ENCODE measurements around the gene MBOAT7. TPM values are rescaled to one million over a fixed set of nuclear protein-coding genes. Genes with fewer than 3 reads are reported as not detected.
A peak's percentile ranks its signal among the peaks of the same experiment; 100 is the strongest.

MBOAT7 gene
- total and polyA plus RNA-seq, 2 of the 4 experiments (the other 2 are of a cell fraction) = 11.3 to 121 TPM

GRCh38 chr19:54188215-54188871 lies 1.0 kb downstream of the MBOAT7 start:
- peak overlapping the region; percentile 94 for H3K14ac ChIP-seq (replicated peaks; ENCODE audit: low read depth, low read length)
- peak overlapping the region; percentile 74 for H2AFZ ChIP-seq (replicated peaks; ENCODE audit: low read length, poor library complexity)
- no peak overlapping the region; the same call in 2 of the 3 replicates for H2BK15ac ChIP-seq (ENCODE audit: low read depth, low read length)
- H3K18ac ChIP-seq (ENCODE audit: low read depth, low read length) = peak overlapping the region; percentile 15; the same call in 1 of the 2 replicates
- H4K91ac ChIP-seq (ENCODE audit: insufficient read depth, low read depth, low read length) = peak overlapping the region; percentile 35; the same call in 1 of the 2 replicates
- peak overlapping the region; percentile 68 for H3K4me3 ChIP-seq (ENCODE audit: insufficient read depth, low read depth, low read length)
- ChIA-PET POLR2A (ENCODE audit: unreplicated experiment) (no interaction called here), CTCF (interaction anchor here (1.1 kb wide), 1 partner anchor 202 kb away, joined by 3 read pairs; no protein-coding TSS in a partner anchor)
- H2BK120ac ChIP-seq (ENCODE audit: low read depth, low read length) = peak overlapping the region; percentile 45; the same call in 1 of the 2 replicates
- peak overlapping the region; percentile 91 for H2AK5ac ChIP-seq (ENCODE audit: low read depth, low read length)
- H3K79me1 ChIP-seq (ENCODE audit: low read depth in 1 of 2, low read length in 2 of 2) = peaks cover 21 to 57% of the 10 kb centered on the region in 2 experiments
- in situ Hi-C loops (cut with MboI; ENCODE audit: low sequenced_read_pairs) = no loop called here
- peak overlapping the region in 1 of 2 experiments; percentile 41; a peak in 1 of 4 replicates for H4K8ac ChIP-seq (ENCODE audit: low read depth in 2 of 2, low read length in 2 of 2)
- no peak for ATAC-seq (ENCODE audit: low read depth)
- intact Hi-C loops (cut with micrococcal nuclease) = loop anchor here (2.0 kb wide), 1 partner anchor 20 kb away; no protein-coding TSS in a partner anchor
- peaks cover 16% of the 10 kb centered on the region for H4K20me1 ChIP-seq (ENCODE audit: insufficient read depth, low read length)
- peak overlapping the region; percentile 88 for H3K27ac ChIP-seq (ENCODE audit: insufficient read depth, low read length)
- no peaks in the 10 kb centered on the region for H3K9me3 ChIP-seq (ENCODE audit: control insufficient read depth, insufficient read depth, low read length)
- peak overlapping the region; percentile 92; the same call in 1 of the 2 replicates for H3K23ac ChIP-seq (ENCODE audit: low read depth, low read length)
- no peak for TF ChIP-seq RFX5 (IDR thresholded peaks at IDR 0.05; ENCODE audit: low read depth, low read length)
- TF ChIP-seq MAZ (IDR thresholded peaks at IDR 0.05; ENCODE audit: borderline replicate concordance, low read depth, low read length) = peak; percentile 11; the same call in 1 of the 2 replicates
- TF ChIP-seq RAD21 (IDR thresholded peaks at IDR 0.05; ENCODE audit: low read length) = 0 out of 2 replicates have a peak, but pooled peaks have one; percentile 16
- no CpG with 5 or more reads among the region's 12 CpGs for WGBS, 2 experiments (ENCODE audit: extremely low coverage in 2 of 2, insufficient read length in 1 of 2)
- H4K5ac ChIP-seq (ENCODE audit: low read depth, low read length) = peak overlapping the region; percentile 19; the same call in 1 of the 2 replicates
- peak; percentile 61 for DNase-seq
- peaks cover 23% of the 10 kb centered on the region for H3K36me3 ChIP-seq (ENCODE audit: control insufficient read depth, insufficient read depth, low read length)
- H3K4me1 ChIP-seq (ENCODE audit: control insufficient read depth, insufficient read depth, low read length) = peaks cover 5% of the 10 kb centered on the region
- peak overlapping the region; percentile 88 for H2BK5ac ChIP-seq (ENCODE audit: low read depth, low read length, poor library complexity, severe bottlenecking)
- H2BK20ac ChIP-seq (ENCODE audit: low read depth, low read length) = no peak overlapping the region
- H2AK9ac ChIP-seq (replicated peaks; ENCODE audit: low read depth, low read length, poor library complexity) = peak overlapping the region; percentile 99
- peak overlapping the region; percentile 82 for H3K4ac ChIP-seq (ENCODE audit: low read depth, low read length)
- peak overlapping the region; percentile 89 for H3K4me2 ChIP-seq (ENCODE audit: low read depth, low read length)
- H3K56ac ChIP-seq (ENCODE audit: extremely low read depth, insufficient read depth, low read length) = peak overlapping the region; percentile 65
- dilution Hi-C loops (cut with HindIII; ENCODE audit: low sequenced_read_pairs, unreplicated experiment) = no loop called here
- BruUV-seq (replicated peaks) = no TSS peak
- H3K9me1 ChIP-seq (ENCODE audit: insufficient read depth, low read length) = peaks cover 3% of the 10 kb centered on the region; the same call in 1 of the 2 replicates
- peak overlapping the region; percentile 71 for H3K9ac ChIP-seq (ENCODE audit: low read depth, low read length)
- no peaks in the 10 kb centered on the region for H3K27me3 ChIP-seq (ENCODE audit: control insufficient read depth, insufficient read depth, low read length)

Measured in IMR-90 (cell line).